Smooth muscle cell (in vitro differentiated cells): Measurements from ENCODE around the gene IPO7. TPM values are rescaled to one million over a fixed set of nuclear protein-coding genes. Genes with fewer than 3 reads are reported as not detected.

ENCODE experiments used
- DNase-seq: peaks from one replicate; lab custom pipeline; 2025; ENCODE audit not compliant: unreplicated experiment; lab: John Stamatoyannopoulos, UW
- H2AFZ ChIP-seq: fragments of 200-600 bp; sonication (generic); 2 replicates; pipeline ENCODE4 v1.6.0; 2016; ENCODE audit warnings: antibody characterized with exemption, low read depth, mild to moderate bottlenecking
- H3F3A ChIP-seq: fragments of 200-600 bp; sonication (generic); 2 replicates; pipeline ENCODE4 v1.6.0; 2017; ENCODE audit warnings: antibody characterized with exemption, low read depth
- H3K27ac ChIP-seq: fragments of 200-600 bp; sonication (generic); 2 replicates; pipeline ENCODE4 v1.5.1; 2016; ENCODE audit warnings: low read depth, mild to moderate bottlenecking
- H3K27me3 ChIP-seq: fragments of 200-600 bp; sonication (generic); 2 replicates; pipeline ENCODE4 v1.6.1; 2016; ENCODE audit warnings: low read depth, mild to moderate bottlenecking
- H3K36me3 ChIP-seq: fragments of 200-600 bp; sonication (generic); 2 replicates; pipeline ENCODE4 v1.5.1; 2016; ENCODE audit warnings: low read depth
- H3K4me1 ChIP-seq: fragments of 200-600 bp; sonication (generic); 2 replicates; pipeline ENCODE4 v1.5.1; 2016; ENCODE audit warnings: low read depth
- H3K4me2 ChIP-seq: fragments of 200-600 bp; sonication (generic); 2 replicates; pipeline ENCODE4 v1.6.0; 2016; ENCODE audit warnings: mild to moderate bottlenecking
- H3K4me3 ChIP-seq: fragments of 200-600 bp; sonication (generic); 2 replicates; pipeline ENCODE4 v1.5.1; 2016; ENCODE audit warnings: mild to moderate bottlenecking
- H3K79me2 ChIP-seq: fragments of 200-600 bp; sonication (generic); 2 replicates; pipeline ENCODE4 v1.6.0; 2016; ENCODE audit warnings: low read depth, mild to moderate bottlenecking
- H3K9ac ChIP-seq: fragments of 200-600 bp; sonication (generic); 2 replicates; pipeline ENCODE4 v1.6.0; 2016; ENCODE audit warnings: low read depth
- H3K9me3 ChIP-seq: fragments of 200-600 bp; sonication (generic); replicated peaks from 2 replicates; pipeline ENCODE4 v1.5.1; 2016; ENCODE audit warnings: low read depth
- H4K20me1 ChIP-seq: fragments of 200-600 bp; sonication (generic); 2 replicates; pipeline ENCODE4 v1.6.0; 2016; ENCODE audit warnings: low read depth
- CTCF ChIP-seq: fragments of 200-600 bp; sonication (generic); IDR thresholded peaks from 2 replicates; pipeline ENCODE4 v1.5.1; 2017; ENCODE audit warnings: borderline replicate concordance, mild to moderate bottlenecking, antibody characterized with exemption; ENCODE audit not compliant: insufficient read depth, poor library complexity, severe bottlenecking
- WGBS: methylation state at CpG from one replicate; pipeline ENCODE4 v1.1.7; 2016; ENCODE audit warnings: low lambda C conversion rate; 5-methylcytosine and 5-hydroxymethylcytosine counted together
- polyA plus RNA-seq: library from polyadenylated mRNA; unstranded; fragments of >200 nt; fragmentation: Nextera tagmentation; extraction: Ambion mirVana; gene quantifications from 2 replicates; pipeline ENCODE4 v1.2.1, GENCODE V29; 2016
- total RNA-seq: library from RNA; depleted of rRNA; stranded (reverse); fragments of >200 nt; gene quantifications from 2 replicates; pipeline ENCODE4 v1.2.3, GENCODE V29; 2014

IPO7 gene
- total and polyA plus RNA-seq, 2 experiments from 2014 or later = 4.7 to 156 TPM

- WGBS = 76% methylated on average over 3 of the region's 3 CpGs
- no peak for DNase-seq
- H3K79me2 ChIP-seq = no peaks in the 10 kb centered on the region
Observed at GRCh38 chr11:9489080-9489765, 104.8 kb downstream of the IPO7 start.

GRCh38 chr11:9490376-9490775 lies 105.9 kb downstream of the IPO7 start:
- H3K79me2 ChIP-seq = no peaks in the 10 kb centered on the region
- no peak for DNase-seq
- H4K20me1 ChIP-seq = no peaks in the 10 kb centered on the region
- TF ChIP-seq CTCF = no peak
- H2AFZ ChIP-seq = no peak overlapping the region
- no peak overlapping the region for H3K4me2 ChIP-seq
- no peaks in the 10 kb centered on the region for H3K4me1 ChIP-seq
- H3K27ac ChIP-seq = no peak overlapping the region
- over 99% methylated on average over 3 of the region's 3 CpGs for WGBS
- peaks cover 8% of the 10 kb centered on the region for H3K36me3 ChIP-seq
- H3F3A ChIP-seq = no peaks in the 10 kb centered on the region
- no peak overlapping the region for H3K9ac ChIP-seq
- no peaks in the 10 kb centered on the region for H3K9me3 ChIP-seq
- H3K4me3 ChIP-seq = no peak overlapping the region
- H3K27me3 ChIP-seq = no peaks in the 10 kb centered on the region

More at GRCh38 chr11:9489080-9489765, 104.8 kb downstream of the IPO7 start:
- H3K4me3 ChIP-seq = no peak overlapping the region
- peak overlapping the region; percentile 20 for H3K4me2 ChIP-seq
- H3K27me3 ChIP-seq = no peaks in the 10 kb centered on the region
- H3K9ac ChIP-seq = no peak overlapping the region
- no peaks in the 10 kb centered on the region for H3K9me3 ChIP-seq
- no peaks in the 10 kb centered on the region for H3F3A ChIP-seq
- H3K36me3 ChIP-seq = no peaks in the 10 kb centered on the region
- no peaks in the 10 kb centered on the region for H4K20me1 ChIP-seq
- TF ChIP-seq CTCF = no peak
- H3K4me1 ChIP-seq = no peaks in the 10 kb centered on the region
- H2AFZ ChIP-seq = no peak overlapping the region
- no peak overlapping the region for H3K27ac ChIP-seq

GRCh38 chr11:9493492-9493891 lies 109.0 kb downstream of the IPO7 start:
- no peak for TF ChIP-seq CTCF
- Histone ChIP-seq H3F3A (no peaks in the 10 kb centered on the region), H3K36me3 (peaks cover 15% of the 10 kb centered on the region), H3K79me2 (no peaks in the 10 kb centered on the region), H3K4me2 (no peak overlapping the region), H2AFZ (no peak overlapping the region), H4K20me1 (no peaks in the 10 kb centered on the region), H3K27ac (no peak overlapping the region), H3K27me3 (no peaks in the 10 kb centered on the region), H3K9me3 (no peaks in the 10 kb centered on the region), H3K4me1 (no peaks in the 10 kb centered on the region), H3K4me3 (no peak overlapping the region), H3K9ac (no peak overlapping the region)
- WGBS = 15% methylated on average over 1 of the region's 1 CpG
- DNase-seq = no peak

- no peaks in the 10 kb centered on the region for H3F3A ChIP-seq
- H3K4me3 ChIP-seq = no peak overlapping the region
- H3K9me3 ChIP-seq = no peaks in the 10 kb centered on the region
- H3K27me3 ChIP-seq = no peaks in the 10 kb centered on the region
- TF ChIP-seq CTCF = no peak
- H3K27ac ChIP-seq = no peak overlapping the region
- H3K79me2 ChIP-seq = no peaks in the 10 kb centered on the region
- H2AFZ ChIP-seq = no peak overlapping the region
- no peak overlapping the region for H3K9ac ChIP-seq
- 93% methylated on average over 3 of the region's 3 CpGs for WGBS
- H3K36me3 ChIP-seq = peaks cover 18% of the 10 kb centered on the region
- no peaks in the 10 kb centered on the region for H4K20me1 ChIP-seq
- H3K4me2 ChIP-seq = no peak overlapping the region
- DNase-seq = no peak
- H3K4me1 ChIP-seq = no peaks in the 10 kb centered on the region
Observed at GRCh38 chr11:9494316-9494715, 109.9 kb downstream of the IPO7 start.
